ENCODE results near the gene SORCS3.

The SORCS3 gene

GRCh38 chr10:104641187-104641936 is at the start of gene SORCS3:
TSS of gene SORCS3 (plus strand) at chr10:104641290.
- DNase-seq (ENCODE audit: insufficient read length, low spot score) (no peak), FAIRE-seq (no peak)
- no peak for TF ChIP-seq CTCF (IDR thresholded peaks at IDR 0.05; ENCODE audit: insufficient read depth, missing control alignments)

GRCh38 chr10:104591441-104591840 is 49.6 kb upstream of the SORCS3 start:
- DNase-seq (ENCODE audit: insufficient read length, low spot score), result no peak
- no peak for TF ChIP-seq CTCF (IDR thresholded peaks at IDR 0.05; ENCODE audit: insufficient read depth, missing control alignments)
- FAIRE-seq, result no peak

- FAIRE-seq, result no peak
- no peak for DNase-seq (ENCODE audit: insufficient read length, low spot score)
- TF ChIP-seq CTCF (IDR thresholded peaks at IDR 0.05; ENCODE audit: insufficient read depth, missing control alignments), result no peak
Measured at GRCh38 chr10:104601166-104601565, 39.9 kb upstream of the SORCS3 start.

GRCh38 chr10:104608091-104608828 is 32.8 kb upstream of the SORCS3 start:
- FAIRE-seq (no peak), DNase-seq (ENCODE audit: insufficient read length, low spot score) (no peak)
- TF ChIP-seq CTCF (IDR thresholded peaks at IDR 0.05; ENCODE audit: insufficient read depth, missing control alignments), result no peak

- FAIRE-seq (no peak), DNase-seq (ENCODE audit: insufficient read length, low spot score) (no peak)
- TF ChIP-seq CTCF (IDR thresholded peaks at IDR 0.05; ENCODE audit: insufficient read depth, missing control alignments), result no peak
Measured at GRCh38 chr10:104612571-104613205, 28.4 kb upstream of the SORCS3 start.

- no peak for TF ChIP-seq CTCF (IDR thresholded peaks at IDR 0.05; ENCODE audit: insufficient read depth, missing control alignments)
- DNase-seq (ENCODE audit: insufficient read length, low spot score) (no peak), FAIRE-seq (no peak)
Measured at GRCh38 chr10:104613406-104613805, 27.7 kb upstream of the SORCS3 start.

All from D721Med (cell line).